Activated CD8-positive, alpha-beta T cell treated with anti-CD3 and anti-CD28 coated beads for 36 hours (primary cell): ENCODE results near the gene RHEB. TPM values are rescaled to one million over a fixed set of nuclear protein-coding genes. Genes with fewer than 3 reads are reported as not detected.

ENCODE experiments used
- ATAC-seq: fragments of 200-7000 bp; cut with Tn5 transposase; one replicate; pipeline ENCODE4 v1.10.0; 2021; ENCODE audit warnings: mild to moderate bottlenecking, moderate library complexity
- CTCF ChIA-PET: fragments of 350-600 bp; sonication (Branson Sonifier 250); formaldehyde crosslinking; loops from one replicate; lab custom pipeline; 2021; ENCODE audit warnings: antibody characterized with exemption; lab: Charles Lee
- POLR2A ChIA-PET: fragments of 350-600 bp; sonication (Branson Sonifier 250); formaldehyde crosslinking; loops from one replicate; lab custom pipeline; 2021; ENCODE audit warnings: antibody characterized with exemption; lab: Charles Lee
- DNase-seq: peaks from one replicate; pipeline ENCODE4 v3.0.0-alpha.2; 2020
- H3K27ac Mint-ChIP-seq: one replicate; pipeline ENCODE4 v1.8.0; 2021; ENCODE audit warnings: mild to moderate bottlenecking, mixed read lengths
- H3K27me3 Mint-ChIP-seq: one replicate; pipeline ENCODE4 v1.8.0; 2021; ENCODE audit warnings: mixed read lengths
- H3K36me3 Mint-ChIP-seq: one replicate; pipeline ENCODE4 v1.8.0; 2021; ENCODE audit warnings: low read depth, mixed read lengths
- H3K4me1 Mint-ChIP-seq: one replicate; pipeline ENCODE4 v1.8.0; 2021; ENCODE audit warnings: low read depth, mixed read lengths
- H3K4me3 Mint-ChIP-seq: one replicate; pipeline ENCODE4 v1.8.0; 2021; ENCODE audit warnings: mild to moderate bottlenecking, moderate library complexity, mixed read lengths
- H3K9me3 Mint-ChIP-seq: one replicate; pipeline ENCODE4 v1.8.0; 2021; ENCODE audit warnings: mixed read lengths
- CTCF ChIP-seq: fragments of 200-600 bp; IDR thresholded peaks from one replicate; pipeline ENCODE4 v1.8.0; 2022; ENCODE audit warnings: antibody characterized with exemption, mild to moderate bottlenecking
- intact Hi-C: fragments of 100-400 bp; cut with micrococcal nuclease; formaldehyde crosslinking; loops from one replicate; pipeline ENCODE4 v1.10.0; 2022
- total RNA-seq, 2 experiments: library from RNA; stranded (reverse); gene quantifications; one replicate each; pipeline ENCODE4 v1.2.3, GENCODE V29; 2021

Gene RHEB
- total RNA-seq, 2 experiments from 2014 or later, result 42.0 to 42.6 TPM

GRCh38 chr7:151506901-151507382, 12.8 kb downstream of the RHEB start:
- H3K4me3 Mint-ChIP-seq, result no peak overlapping the region
- H3K9me3 Mint-ChIP-seq, result no peaks in the 10 kb centered on the region
- peaks cover 69% of the 10 kb centered on the region for H3K4me1 Mint-ChIP-seq
- H3K36me3 Mint-ChIP-seq, result peaks cover 18% of the 10 kb centered on the region
- ATAC-seq (no peak), DNase-seq (no peak)
- no peak for TF ChIP-seq CTCF
- H3K27ac Mint-ChIP-seq, result no peak overlapping the region
- intact Hi-C loops, result no loop called here
- no peaks in the 10 kb centered on the region for H3K27me3 Mint-ChIP-seq
- ChIA-PET POLR2A (interaction anchor here (1.5 to 4.4 kb wide), 2 partner anchors 9 to 12 kb away, joined by 4 to 21 read pairs; partner anchors contain the start of gene RHEB), CTCF (no interaction called here)

DNA sequence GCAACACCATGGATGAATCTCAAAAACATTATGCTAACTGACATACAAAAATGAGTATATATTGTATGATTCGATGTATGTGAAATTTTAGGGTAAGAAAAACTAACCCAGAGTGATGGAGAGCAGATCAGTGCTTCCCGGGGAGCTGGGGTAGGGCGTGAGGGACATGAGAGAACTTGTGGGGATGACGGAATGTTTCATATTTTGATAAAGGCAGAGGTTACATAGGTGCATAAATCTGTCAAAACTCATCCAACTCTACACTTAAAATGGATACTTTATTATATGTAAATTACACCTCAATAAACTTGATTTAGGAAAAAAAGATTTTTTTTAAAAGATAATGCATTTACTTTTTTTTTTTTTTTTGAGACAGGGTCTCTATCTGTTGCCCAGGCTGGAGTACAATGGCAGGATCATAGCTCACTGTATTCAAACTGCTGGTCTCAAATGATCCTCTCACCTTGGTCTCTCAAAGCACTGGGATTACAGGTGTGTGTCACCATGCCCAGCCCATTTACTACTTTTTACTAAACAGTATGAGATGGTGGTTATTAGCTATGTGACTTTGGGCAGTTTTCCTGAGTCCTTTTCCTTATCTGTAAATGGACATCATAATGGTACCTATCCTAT, 13.7 kb downstream of the RHEB start:
- Mint-ChIP-seq H3K4me1 (peaks cover 71% of the 10 kb centered on the region), H3K4me3 (no peak overlapping the region), H3K9me3 (no peaks in the 10 kb centered on the region), H3K27me3 (no peaks in the 10 kb centered on the region), H3K27ac (no peak overlapping the region), H3K36me3 (peaks cover 18% of the 10 kb centered on the region)
- no peak for TF ChIP-seq CTCF
- ChIA-PET CTCF (interaction anchor here (1.4 to 1.7 kb wide), 2 partner anchors 9 to 32 kb away, joined by 3 to 4 read pairs; no protein-coding TSS in a partner anchor), POLR2A (interaction anchor here (0.9 to 4.4 kb wide), 4 partner anchors 10 to 26 kb away, joined by 3 to 21 read pairs (median 4); partner anchors contain the start of gene RHEB)
- ATAC-seq (no peak), DNase-seq (no peak)
- intact Hi-C loops, result no loop called here

DNA sequence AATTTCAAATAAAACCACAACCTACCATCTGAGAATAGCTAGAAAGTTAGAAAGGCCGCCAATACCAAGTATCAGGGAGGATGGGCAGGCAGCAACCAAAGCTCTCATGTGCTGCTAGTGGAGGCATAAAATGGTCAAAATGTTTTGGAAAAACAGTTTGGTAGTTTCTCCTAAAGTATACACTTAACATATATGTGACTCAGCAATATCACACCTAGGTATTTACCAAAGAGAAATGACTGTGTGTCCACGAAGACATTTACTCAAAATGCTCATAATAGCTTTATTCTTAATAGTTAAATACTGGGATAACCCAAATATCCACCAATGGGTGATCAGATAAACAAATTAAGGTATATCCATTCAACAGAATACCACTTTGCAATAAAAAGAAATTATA, 14.3 kb downstream of the RHEB start:
- ATAC-seq (peak; percentile 61), DNase-seq (no peak)
- Mint-ChIP-seq H3K9me3 (no peaks in the 10 kb centered on the region), H3K4me1 (peaks cover 73% of the 10 kb centered on the region), H3K27me3 (no peaks in the 10 kb centered on the region), H3K36me3 (peaks cover 17% of the 10 kb centered on the region), H3K27ac (no peak overlapping the region), H3K4me3 (no peak overlapping the region)
- ChIA-PET POLR2A (interaction anchor here (0.6 to 4.4 kb wide), 4 partner anchors 13 to 318 kb away, joined by 3 to 21 read pairs (median 4); partner anchors contain the start of gene RHEB), CTCF (interaction anchor here (1.4 to 1.7 kb wide), 2 partner anchors 8 to 33 kb away, joined by 3 to 4 read pairs; no protein-coding TSS in a partner anchor)
- intact Hi-C loops, result no loop called here
- no peak for TF ChIP-seq CTCF

DNA sequence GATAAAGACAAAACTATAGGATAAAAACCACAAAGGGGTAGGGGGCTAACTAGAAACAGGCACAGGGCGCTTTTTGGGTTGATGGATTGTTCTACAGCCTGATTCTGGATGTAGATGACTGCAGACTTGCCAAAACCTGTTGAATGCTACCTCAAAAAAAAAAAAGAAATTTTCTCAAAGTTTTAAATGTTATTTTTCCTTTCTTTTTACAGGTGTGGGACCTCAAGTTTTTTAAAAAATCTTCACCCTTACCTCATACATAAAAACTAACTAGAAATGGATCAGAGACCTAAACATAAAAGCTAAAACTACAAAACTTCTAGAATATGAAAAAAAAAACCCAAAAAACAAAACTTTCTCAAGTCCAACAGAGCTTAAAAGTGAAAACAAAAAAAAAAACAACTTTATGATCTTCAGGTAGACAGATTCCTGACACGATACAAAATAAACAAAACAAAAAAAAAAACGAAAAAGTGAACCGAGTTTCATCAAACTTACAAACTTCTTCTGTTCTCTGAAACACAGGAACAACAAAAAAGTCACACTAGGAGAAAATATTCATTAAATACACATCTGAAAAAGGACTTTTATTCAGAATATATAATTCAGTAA, 14.9 kb downstream of the RHEB start:
- DNase-seq (no peak), ATAC-seq (no peak)
- no peak for TF ChIP-seq CTCF
- no peaks in the 10 kb centered on the region for H3K27me3 Mint-ChIP-seq
- peaks cover 72% of the 10 kb centered on the region for H3K4me1 Mint-ChIP-seq
- intact Hi-C loops, result no loop called here
- H3K4me3 Mint-ChIP-seq, result no peak overlapping the region
- ChIA-PET CTCF (interaction anchor here (1.7 kb wide), 1 partner anchor 33 kb away, joined by 4 read pairs; no protein-coding TSS in a partner anchor), POLR2A (interaction anchor here (0.6 to 4.4 kb wide), 3 partner anchors 14 to 318 kb away, joined by 3 to 21 read pairs (median 3); partner anchors contain the start of gene RHEB)
- H3K27ac Mint-ChIP-seq, result no peak overlapping the region
- H3K9me3 Mint-ChIP-seq, result no peaks in the 10 kb centered on the region
- peaks cover 16% of the 10 kb centered on the region for H3K36me3 Mint-ChIP-seq
